Fibroblast of lung (primary cell): ENCODE results near the gene PARP9. TPM values are rescaled to one million over a fixed set of nuclear protein-coding genes. Genes with fewer than 3 reads are reported as not detected.

ENCODE experiments used
- DNase-seq, 2 donors: peaks; one replicate each; pipeline versions ENCODE4 v3.0.0 to v3.0.0-alpha.2; 2010; ENCODE audit warnings: low read depth in 2 of 2
- H2AFZ ChIP-seq: 2 replicates; pipeline ENCODE4 v1.5.1; 2012; ENCODE audit warnings: low read length, control low read depth, inconsistent platforms
- H3K27ac ChIP-seq: 2 replicates; pipeline ENCODE4 v1.5.1; 2011; ENCODE audit warnings: low read length, control low read depth; ENCODE audit not compliant: insufficient read depth
- H3K27me3 ChIP-seq: 2 replicates; pipeline ENCODE4 v1.5.1; 2011; ENCODE audit warnings: mild to moderate bottlenecking, low read length; ENCODE audit not compliant: control insufficient read depth, insufficient read depth
- H3K36me3 ChIP-seq: 2 replicates; pipeline ENCODE4 v1.5.1; 2011; ENCODE audit warnings: low read length; ENCODE audit not compliant: control insufficient read depth, insufficient read depth
- H3K4me1 ChIP-seq: 2 replicates; pipeline ENCODE4 v1.5.1; 2011; ENCODE audit warnings: low read length; ENCODE audit not compliant: control insufficient read depth, insufficient read depth; ENCODE audit errors: extremely low read depth
- H3K4me2 ChIP-seq: 2 replicates; pipeline ENCODE4 v1.5.1; 2011; ENCODE audit warnings: low read length, control low read depth; ENCODE audit not compliant: insufficient read depth; ENCODE audit errors: extremely low read depth
- H3K4me3 ChIP-seq, 4 experiments: fragments of 200-600 bp in 1 of 4; sonication (generic) in 1 of 4; replicated peaks in 1 of 4; 2 replicates each; pipeline ENCODE4 v1.5.1; 2011 to 2016; ENCODE audit warnings: low read length in 4 of 4, low read depth in 3 of 4, mild to moderate bottlenecking in 3 of 4, control low read depth in 2 of 4, inconsistent platforms in 1 of 4, mixed read lengths in 1 of 4; ENCODE audit not compliant: insufficient read depth in 1 of 4; ENCODE audit errors: control extremely low read depth in 1 of 4
- H3K79me2 ChIP-seq: 2 replicates; pipeline ENCODE4 v1.5.1; 2012; ENCODE audit warnings: mild to moderate bottlenecking, low read length, inconsistent platforms; ENCODE audit not compliant: control insufficient read depth, insufficient read depth
- H3K9ac ChIP-seq: 2 replicates; pipeline ENCODE4 v1.5.1; 2011; ENCODE audit warnings: mild to moderate bottlenecking, low read length, control low read depth; ENCODE audit not compliant: insufficient read depth
- H3K9me3 ChIP-seq: 2 replicates; pipeline ENCODE4 v1.5.1; 2012; ENCODE audit warnings: low read depth, low read length; ENCODE audit not compliant: control insufficient read depth, insufficient read depth
- H4K20me1 ChIP-seq: 2 replicates; pipeline ENCODE4 v1.5.1; 2011; ENCODE audit warnings: low read length; ENCODE audit not compliant: control insufficient read depth, insufficient read depth; ENCODE audit errors: extremely low read depth
- CTCF ChIP-seq, 2 donors: IDR thresholded peaks in 1 of 2; conservative IDR thresholded peaks in 1 of 2; 1 replicate in 1 of 2; 2 replicates in 1 of 2; pipeline ENCODE4 v1.5.1; 2011 to 2012; ENCODE audit warnings: low read length in 2 of 2, control low read depth in 1 of 2, inconsistent platforms in 1 of 2, low read depth in 1 of 2, mild to moderate bottlenecking in 1 of 2
- EZH2 ChIP-seq: IDR thresholded peaks from 2 replicates; pipeline ENCODE4 v1.5.1; 2012; ENCODE audit warnings: low read length, control low read depth, mild to moderate bottlenecking; ENCODE audit errors: missing control alignments
- polyA plus RNA-seq, 2 donors: library from polyadenylated mRNA; depleted of rRNA in 1 of 2; stranded (reverse) in 1 of 2; unstranded in 1 of 2; fragments of >200 nt; gene quantifications; 2 replicates each; pipeline ENCODE4 v1.2.1, GENCODE V29; 2011 to 2012; ENCODE audit warnings: missing spikeins in 1 of 2
- total RNA-seq: library from RNA; depleted of rRNA; stranded (reverse); fragments of >200 nt; gene quantifications from 2 replicates; pipeline ENCODE4 v1.2.1, GENCODE V29; 2014

PARP9 gene
- total and polyA plus RNA-seq, 2 donors (not counting 1 experiment from before 2014, with no cell fraction given): 50.0 to 56.0 TPM

GRCh38 chr3:122515870-122516269, 48.2 kb downstream of the PARP9 start:
- Histone ChIP-seq H3K79me2 (peaks cover 30% of the 10 kb centered on the region), H4K20me1 (no peaks in the 10 kb centered on the region), H2AFZ (no peak overlapping the region), H3K4me3 (no peak overlapping the region), H3K27ac (no peak overlapping the region), H3K4me2 (no peak overlapping the region), H3K36me3 (no peaks in the 10 kb centered on the region), H3K27me3 (no peaks in the 10 kb centered on the region), H3K4me1 (no peaks in the 10 kb centered on the region), H3K9me3 (no peaks in the 10 kb centered on the region), H3K9ac (no peak overlapping the region)
- TF ChIP-seq EZH2 (no peak), CTCF (conservative IDR thresholded peaks at IDR 0.05 in 1 of 2, IDR thresholded peaks at IDR 0.05 in 1 of 2; ENCODE audit: low read depth in 1 of 2, low read length in 2 of 2) (no peak)
- no peak for DNase-seq

DNA sequence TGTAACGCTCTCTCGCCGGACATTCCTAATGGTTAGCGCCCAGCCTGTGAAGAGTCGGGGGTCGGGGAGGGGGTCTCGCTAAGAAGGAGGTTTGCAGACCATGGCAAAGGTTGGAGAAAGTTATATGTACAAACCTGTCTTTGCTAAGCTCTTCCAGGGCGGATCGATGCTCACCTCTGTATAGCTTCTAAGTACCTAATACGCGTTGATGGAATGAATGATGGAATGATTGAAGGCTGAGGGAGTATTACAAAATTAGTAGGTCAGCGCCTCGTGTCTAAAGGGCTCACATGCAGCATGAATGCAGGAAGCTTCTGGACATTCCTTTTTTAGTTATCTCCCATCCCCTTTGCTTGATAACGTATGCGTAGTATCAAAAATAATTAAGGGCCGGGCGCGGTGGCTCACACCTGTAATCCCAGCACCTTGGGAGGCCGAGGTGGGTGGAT, 49.1 kb downstream of the PARP9 start:
- Histone ChIP-seq H3K4me3 (peak overlapping the region; percentile 72 to 83 (median 76)), H3K4me1 (no peaks in the 10 kb centered on the region), H3K79me2 (peaks cover 38% of the 10 kb centered on the region), H3K9me3 (no peaks in the 10 kb centered on the region), H3K4me2 (peak overlapping the region; percentile 97), H3K27ac (no peak overlapping the region), H3K36me3 (no peaks in the 10 kb centered on the region), H3K27me3 (no peaks in the 10 kb centered on the region), H4K20me1 (no peaks in the 10 kb centered on the region), H3K9ac (no peak overlapping the region), H2AFZ (peak overlapping the region; percentile 98)
- DNase-seq: no peak
- TF ChIP-seq EZH2 (no peak), CTCF (conservative IDR thresholded peaks at IDR 0.05 in 1 of 2, IDR thresholded peaks at IDR 0.05 in 1 of 2; ENCODE audit: low read depth in 1 of 2, low read length in 2 of 2) (no peak)

GRCh38 chr3:122514123-122515019, 49.7 kb downstream of the PARP9 start, which contains the start of gene KPNA1:
KPNA1 (minus strand) TSS chr3:122514939; CDS start chr3:122496565, 18,374 bp downstream.
- TF ChIP-seq EZH2 (no peak), CTCF (conservative IDR thresholded peaks at IDR 0.05 in 1 of 2, IDR thresholded peaks at IDR 0.05 in 1 of 2; ENCODE audit: low read depth in 1 of 2, low read length in 2 of 2) (no peak)
- H3K27ac ChIP-seq: peak within 1 kb of the TSS; percentile 92
- peaks cover 45% of the 10 kb centered on the region for H3K79me2 ChIP-seq
- H3K36me3 ChIP-seq: no peaks in the 10 kb centered on the region
- peak within 1 kb of the TSS; percentile 98 for H2AFZ ChIP-seq
- H4K20me1 ChIP-seq: no peaks in the 10 kb centered on the region
- H3K9me3 ChIP-seq: no peaks in the 10 kb centered on the region
- peak within 1 kb of the TSS; percentile 94 for H3K9ac ChIP-seq
- no peaks in the 10 kb centered on the region for H3K4me1 ChIP-seq
- peak within 1 kb of the TSS; percentile 72 to 95 (median 76) for H3K4me3 ChIP-seq
- peak; percentile 83 to 88 for DNase-seq
- H3K4me2 ChIP-seq: peak within 1 kb of the TSS; percentile 97
- no peaks in the 10 kb centered on the region for H3K27me3 ChIP-seq
